SK-N-SH (cell line): ENCODE measurements around the gene KIF21B.

Experiments used
- EZH2phosphoT487 ChIP-seq: fragments of 200-600 bp; sonication (generic); IDR thresholded peaks from 2 replicates; pipeline ENCODE4 v1.6.1; 2017; ENCODE audit warnings: low read depth, mixed run types, mild to moderate bottlenecking, antibody characterized with exemption, moderate library complexity, borderline replicate concordance
- POLR2AphosphoS5 ChIP-seq: IDR thresholded peaks from 2 replicates; pipeline ENCODE4 v1.6.1; 2012; ENCODE audit warnings: low read depth, low read length
- RCOR1 ChIP-seq: fragments of 150-350 bp; IDR thresholded peaks from 2 replicates; pipeline ENCODE4 v1.6.1; 2017; ENCODE audit warnings: antibody characterized with exemption, low read length
- SIN3A ChIP-seq: IDR thresholded peaks from 2 replicates; pipeline ENCODE4 v1.6.1; 2012; ENCODE audit warnings: low read depth, mild to moderate bottlenecking, low read length, moderate library complexity, borderline replicate concordance
- SMC3 ChIP-seq: IDR thresholded peaks from 2 replicates; pipeline ENCODE4 v1.6.1; 2012; ENCODE audit warnings: low read depth, low read length, improper control_type of control experiment
- TAF1 ChIP-seq: IDR thresholded peaks from 2 replicates; pipeline ENCODE4 v1.6.1; 2012; ENCODE audit warnings: low read depth, mild to moderate bottlenecking, low read length, moderate library complexity, borderline replicate concordance
- USF2 ChIP-seq: fragments of 150-350 bp; IDR thresholded peaks from 2 replicates; pipeline ENCODE4 v1.6.1; 2017; ENCODE audit warnings: antibody characterized with exemption, low read length, low read depth, borderline replicate concordance
- TF ChIP-seq, protein P1 (sequence below): fragments of 200-600 bp; sonication (generic); IDR thresholded peaks from 2 replicates; pipeline ENCODE4 v1.6.1; 2017; ENCODE audit warnings: antibody characterized with exemption, mild to moderate bottlenecking, moderate library complexity
- TF ChIP-seq, protein P2 (sequence below): IDR thresholded peaks from 2 replicates; pipeline ENCODE4 v1.6.1; 2012; ENCODE audit warnings: mild to moderate bottlenecking, low read depth, low read length, moderate library complexity

- TF ChIP-seq, protein P1, sequence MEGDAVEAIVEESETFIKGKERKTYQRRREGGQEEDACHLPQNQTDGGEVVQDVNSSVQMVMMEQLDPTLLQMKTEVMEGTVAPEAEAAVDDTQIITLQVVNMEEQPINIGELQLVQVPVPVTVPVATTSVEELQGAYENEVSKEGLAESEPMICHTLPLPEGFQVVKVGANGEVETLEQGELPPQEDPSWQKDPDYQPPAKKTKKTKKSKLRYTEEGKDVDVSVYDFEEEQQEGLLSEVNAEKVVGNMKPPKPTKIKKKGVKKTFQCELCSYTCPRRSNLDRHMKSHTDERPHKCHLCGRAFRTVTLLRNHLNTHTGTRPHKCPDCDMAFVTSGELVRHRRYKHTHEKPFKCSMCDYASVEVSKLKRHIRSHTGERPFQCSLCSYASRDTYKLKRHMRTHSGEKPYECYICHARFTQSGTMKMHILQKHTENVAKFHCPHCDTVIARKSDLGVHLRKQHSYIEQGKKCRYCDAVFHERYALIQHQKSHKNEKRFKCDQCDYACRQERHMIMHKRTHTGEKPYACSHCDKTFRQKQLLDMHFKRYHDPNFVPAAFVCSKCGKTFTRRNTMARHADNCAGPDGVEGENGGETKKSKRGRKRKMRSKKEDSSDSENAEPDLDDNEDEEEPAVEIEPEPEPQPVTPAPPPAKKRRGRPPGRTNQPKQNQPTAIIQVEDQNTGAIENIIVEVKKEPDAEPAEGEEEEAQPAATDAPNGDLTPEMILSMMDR = no peak
- TF ChIP-seq EZH2phosphoT487 (no peak), USF2 (no peak), TAF1 (no peak), SIN3A (no peak), SMC3 (no peak), RCOR1 (no peak), POLR2AphosphoS5 (no peak)
- TF ChIP-seq, protein P2, sequence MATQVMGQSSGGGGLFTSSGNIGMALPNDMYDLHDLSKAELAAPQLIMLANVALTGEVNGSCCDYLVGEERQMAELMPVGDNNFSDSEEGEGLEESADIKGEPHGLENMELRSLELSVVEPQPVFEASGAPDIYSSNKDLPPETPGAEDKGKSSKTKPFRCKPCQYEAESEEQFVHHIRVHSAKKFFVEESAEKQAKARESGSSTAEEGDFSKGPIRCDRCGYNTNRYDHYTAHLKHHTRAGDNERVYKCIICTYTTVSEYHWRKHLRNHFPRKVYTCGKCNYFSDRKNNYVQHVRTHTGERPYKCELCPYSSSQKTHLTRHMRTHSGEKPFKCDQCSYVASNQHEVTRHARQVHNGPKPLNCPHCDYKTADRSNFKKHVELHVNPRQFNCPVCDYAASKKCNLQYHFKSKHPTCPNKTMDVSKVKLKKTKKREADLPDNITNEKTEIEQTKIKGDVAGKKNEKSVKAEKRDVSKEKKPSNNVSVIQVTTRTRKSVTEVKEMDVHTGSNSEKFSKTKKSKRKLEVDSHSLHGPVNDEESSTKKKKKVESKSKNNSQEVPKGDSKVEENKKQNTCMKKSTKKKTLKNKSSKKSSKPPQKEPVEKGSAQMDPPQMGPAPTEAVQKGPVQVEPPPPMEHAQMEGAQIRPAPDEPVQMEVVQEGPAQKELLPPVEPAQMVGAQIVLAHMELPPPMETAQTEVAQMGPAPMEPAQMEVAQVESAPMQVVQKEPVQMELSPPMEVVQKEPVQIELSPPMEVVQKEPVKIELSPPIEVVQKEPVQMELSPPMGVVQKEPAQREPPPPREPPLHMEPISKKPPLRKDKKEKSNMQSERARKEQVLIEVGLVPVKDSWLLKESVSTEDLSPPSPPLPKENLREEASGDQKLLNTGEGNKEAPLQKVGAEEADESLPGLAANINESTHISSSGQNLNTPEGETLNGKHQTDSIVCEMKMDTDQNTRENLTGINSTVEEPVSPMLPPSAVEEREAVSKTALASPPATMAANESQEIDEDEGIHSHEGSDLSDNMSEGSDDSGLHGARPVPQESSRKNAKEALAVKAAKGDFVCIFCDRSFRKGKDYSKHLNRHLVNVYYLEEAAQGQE = no peak
Measured at GRCh38 chr1:200962631-200963030, 60.9 kb downstream of the KIF21B start.
